Measurements from ENCODE around the gene TET3. TPM values are rescaled to one million over a fixed set of nuclear protein-coding genes. Genes with fewer than 3 reads are reported as not detected.
A peak's percentile ranks its signal among the peaks of the same experiment; 100 is the strongest.

TET3 gene
- total RNA-seq, 5 donors from 2014 or later (not counting 1 experiment from before 2014, with no cell fraction given) = 22.5 to 32.2 (median 26.8) TPM

DNA sequence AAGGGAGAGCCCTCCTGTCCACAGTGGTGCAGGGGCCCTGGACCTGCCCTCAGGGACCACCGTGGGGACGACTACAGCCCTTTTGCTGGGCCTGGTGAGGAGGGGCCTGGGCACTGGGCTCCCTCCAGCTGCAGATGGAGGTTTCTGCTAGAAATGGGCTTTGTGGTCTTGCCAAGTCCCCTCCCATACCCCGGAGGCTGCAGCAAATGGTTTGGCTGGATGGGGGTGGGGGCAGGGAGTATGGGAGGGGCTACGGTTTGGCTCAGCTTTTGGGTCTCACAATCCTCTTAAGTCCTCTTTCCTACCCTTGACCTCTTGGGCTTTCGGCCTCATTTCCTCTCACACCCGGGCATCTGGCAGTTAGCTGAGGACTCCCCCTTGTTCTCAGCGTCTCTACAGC is 21.7 kb downstream of the TET3 start:
- no peak for DNase-seq
- ChIA-PET POLR2A (interaction anchor here in 1 of 2 donors (0.7 kb wide), 1 partner anchor 26 kb away, joined by 4 read pairs; no protein-coding TSS in a partner anchor), CTCF (no interaction called here)
- H3K4me3 ChIP-seq (ENCODE audit: control insufficient read depth in 1 of 2, extremely low read depth in 1 of 2, low read length in 1 of 2) = no peak overlapping the region
- Mint-ChIP-seq H3K27ac (no peak overlapping the region), H3K9me3 (no peaks in the 10 kb centered on the region), H3K36me3 (peaks cover 8% of the 10 kb centered on the region), H3K4me3 (no peak overlapping the region), H3K27me3 (no peaks in the 10 kb centered on the region), H3K4me1 (peaks cover 52 to 57% (median 55%) of the 10 kb centered on the region in 3 donors)
- ATAC-seq (replicated peaks in 1 of 4) = no peak
- H3K4me1 ChIP-seq (ENCODE audit: control insufficient read depth in 1 of 2, extremely low read depth in 1 of 2, insufficient read depth in 2 of 2, low read length in 2 of 2) = peaks cover 0 to 29% of the 10 kb centered on the region in 2 experiments
- no peaks in the 10 kb centered on the region for H3K9me3 ChIP-seq
- H3K27me3 ChIP-seq (replicated peaks in 1 of 2; ENCODE audit: control insufficient read depth in 2 of 2, extremely low read depth in 1 of 2, insufficient read depth in 2 of 2, low read length in 1 of 2) = no peaks in the 10 kb centered on the region
- H3K36me3 ChIP-seq (ENCODE audit: control insufficient read depth in 2 of 2, extremely low read depth in 1 of 2, insufficient read depth in 1 of 2, low read length in 1 of 2) = peaks cover 11 to 30% of the 10 kb centered on the region in 2 donors
- no peak overlapping the region for H3K27ac ChIP-seq (ENCODE audit: low read length)
- 100% methylated on average over 2 of the region's 7 CpGs for WGBS (ENCODE audit: insufficient coverage)

DNA sequence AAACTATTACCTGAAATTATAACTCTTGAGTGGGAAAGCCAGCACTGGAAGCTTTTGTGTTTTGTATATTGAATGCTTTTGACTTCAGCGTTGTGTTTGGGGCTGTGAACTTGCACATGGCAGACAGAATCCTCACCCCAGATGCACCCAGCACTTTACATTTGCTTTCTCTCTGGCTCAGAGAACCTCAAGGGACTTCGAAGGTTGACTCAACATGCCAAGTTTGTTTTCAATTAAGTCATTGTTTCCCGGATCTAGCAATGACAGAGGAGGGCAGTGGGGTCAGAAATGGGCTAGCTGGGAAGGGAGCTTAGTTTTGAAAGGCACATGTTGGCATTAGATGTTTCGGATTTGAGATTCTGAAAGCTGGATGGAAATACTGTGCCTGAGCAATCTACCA is 22.4 kb downstream of the TET3 start:
- CTCF ChIA-PET = no interaction called here
- H3K4me1 ChIP-seq (ENCODE audit: control insufficient read depth in 1 of 2, extremely low read depth in 1 of 2, insufficient read depth in 2 of 2, low read length in 2 of 2) = peaks cover 0 to 23% of the 10 kb centered on the region in 2 experiments
- H3K4me1 Mint-ChIP-seq = peaks cover 49 to 50% (median 50%) of the 10 kb centered on the region in 3 donors
- no peaks in the 10 kb centered on the region for H3K9me3 ChIP-seq
- H3K36me3 ChIP-seq (ENCODE audit: control insufficient read depth in 2 of 2, extremely low read depth in 1 of 2, insufficient read depth in 1 of 2, low read length in 1 of 2) = peaks cover 11 to 30% of the 10 kb centered on the region in 2 donors
- H3K36me3 Mint-ChIP-seq = peaks cover 10% of the 10 kb centered on the region
- ATAC-seq (replicated peaks in 1 of 4) (no peak), DNase-seq (no peak)
- POLR2A ChIA-PET = no interaction called here
- no peak overlapping the region for H3K27ac Mint-ChIP-seq
- no peaks in the 10 kb centered on the region for H3K27me3 ChIP-seq (replicated peaks in 1 of 2; ENCODE audit: control insufficient read depth in 2 of 2, extremely low read depth in 1 of 2, insufficient read depth in 2 of 2, low read length in 1 of 2)
- no peaks in the 10 kb centered on the region for H3K27me3 Mint-ChIP-seq
- WGBS (ENCODE audit: insufficient coverage) = 85% methylated on average over 2 of the region's 4 CpGs
- H3K4me3 Mint-ChIP-seq = no peak overlapping the region
- no peak overlapping the region for H3K4me3 ChIP-seq (ENCODE audit: control insufficient read depth in 1 of 2, extremely low read depth in 1 of 2, low read length in 1 of 2)
- no peak overlapping the region for H3K27ac ChIP-seq (ENCODE audit: low read length)
- no peaks in the 10 kb centered on the region for H3K9me3 Mint-ChIP-seq

DNA sequence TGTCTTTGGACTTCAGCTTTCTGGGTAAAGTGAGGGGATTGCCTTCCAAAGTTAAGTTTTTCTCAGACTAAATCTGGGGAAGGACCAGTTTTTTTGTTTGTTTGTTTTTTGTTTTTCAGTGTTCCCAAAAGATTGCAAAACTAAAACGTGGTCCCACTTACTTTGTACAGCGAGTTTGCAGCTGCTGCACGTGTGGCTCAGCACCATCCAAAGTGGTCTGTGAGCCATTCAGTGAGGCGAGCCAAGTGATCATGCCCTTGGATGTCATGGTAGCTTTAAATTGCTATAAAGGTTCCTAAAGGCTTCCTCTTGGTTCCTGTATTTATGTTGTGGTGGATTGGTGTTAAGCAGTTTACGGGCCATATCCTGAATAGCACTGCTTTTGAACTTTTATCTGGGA is 23.0 kb downstream of the TET3 start:
- CTCF ChIA-PET = interaction anchor here in 1 of 2 donors (0.5 kb wide), 1 partner anchor 140 kb away, joined by 4 read pairs; the partner anchor contains the start of gene BOLA3
- Mint-ChIP-seq H3K27me3 (no peaks in the 10 kb centered on the region), H3K36me3 (peaks cover 10% of the 10 kb centered on the region), H3K9me3 (no peaks in the 10 kb centered on the region), H3K4me3 (no peak overlapping the region), H3K4me1 (peaks cover 53 to 56% (median 54%) of the 10 kb centered on the region in 3 donors), H3K27ac (peak overlapping the region in 1 of 2 donors; percentile 48)
- no peak for DNase-seq
- Histone ChIP-seq H3K27me3 (replicated peaks in 1 of 2; ENCODE audit: control insufficient read depth in 2 of 2, extremely low read depth in 1 of 2, insufficient read depth in 2 of 2, low read length in 1 of 2) (no peaks in the 10 kb centered on the region), H3K9me3 (no peaks in the 10 kb centered on the region), H3K4me3 (ENCODE audit: control insufficient read depth in 1 of 2, extremely low read depth in 1 of 2, low read length in 1 of 2) (no peak overlapping the region), H3K27ac (ENCODE audit: low read length) (no peak overlapping the region), H3K36me3 (ENCODE audit: control insufficient read depth in 2 of 2, extremely low read depth in 1 of 2, insufficient read depth in 1 of 2, low read length in 1 of 2) (peaks cover 11 to 30% of the 10 kb centered on the region in 2 donors), H3K4me1 (ENCODE audit: control insufficient read depth in 1 of 2, extremely low read depth in 1 of 2, insufficient read depth in 2 of 2, low read length in 2 of 2) (peaks cover 0 to 20% of the 10 kb centered on the region in 2 experiments)
- WGBS (ENCODE audit: insufficient coverage) = 100% methylated on average over 3 of the region's 5 CpGs
- POLR2A ChIA-PET = no interaction called here
- ATAC-seq (replicated peaks in 1 of 4) = no peak

DNA sequence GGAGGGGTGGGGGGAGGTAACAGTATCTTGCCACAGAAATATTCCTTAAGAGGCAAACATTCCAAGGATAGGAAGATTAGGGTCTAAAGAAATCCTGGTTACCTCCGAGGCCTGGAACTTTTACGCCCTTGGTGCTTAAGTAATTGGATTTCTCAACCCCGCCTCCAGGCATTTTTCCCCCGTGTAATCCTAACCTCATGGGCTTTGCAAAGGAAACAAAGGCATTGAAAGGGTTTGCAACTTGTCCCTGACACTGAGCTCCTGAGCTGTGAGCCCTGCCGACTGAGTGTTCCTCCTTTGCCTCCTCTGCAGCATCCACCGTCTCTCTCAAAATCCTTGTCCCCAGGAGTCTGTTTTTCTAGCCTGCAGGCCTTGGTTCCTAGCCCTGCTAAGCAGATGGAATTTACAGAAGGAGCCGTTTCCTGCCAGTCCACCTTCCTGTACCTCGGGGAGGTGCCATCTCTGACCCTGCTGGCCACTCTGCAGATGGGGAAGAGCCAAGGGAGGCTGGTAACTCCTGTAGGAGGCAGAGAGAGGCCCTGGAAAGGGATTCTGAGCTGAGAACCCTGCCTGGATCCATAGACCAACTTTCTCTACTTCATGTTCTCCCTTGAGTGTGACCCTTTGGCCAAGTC is 24.2 kb downstream of the TET3 start:
- H3K27ac ChIP-seq (ENCODE audit: low read length) = no peak overlapping the region
- Mint-ChIP-seq H3K36me3 (peaks cover 10% of the 10 kb centered on the region), H3K27ac (no peak overlapping the region), H3K4me3 (no peak overlapping the region), H3K9me3 (no peaks in the 10 kb centered on the region), H3K27me3 (no peaks in the 10 kb centered on the region), H3K4me1 (peaks cover 46 to 67% (median 47%) of the 10 kb centered on the region in 3 donors)
- 87% methylated on average over 6 of the region's 8 CpGs for WGBS (ENCODE audit: insufficient coverage)
- no peak for DNase-seq
- ChIA-PET CTCF (interaction anchor here in 1 of 2 donors (0.6 kb wide), 1 partner anchor 68 kb away, joined by 3 read pairs; no protein-coding TSS in a partner anchor), POLR2A (no interaction called here)
- H3K4me1 ChIP-seq (ENCODE audit: control insufficient read depth in 1 of 2, extremely low read depth in 1 of 2, insufficient read depth in 2 of 2, low read length in 2 of 2) = peaks cover 0 to 10% of the 10 kb centered on the region in 2 experiments
- H3K27me3 ChIP-seq (replicated peaks in 1 of 2; ENCODE audit: control insufficient read depth in 2 of 2, extremely low read depth in 1 of 2, insufficient read depth in 2 of 2, low read length in 1 of 2) = no peaks in the 10 kb centered on the region
- H3K36me3 ChIP-seq (ENCODE audit: control insufficient read depth in 2 of 2, extremely low read depth in 1 of 2, insufficient read depth in 1 of 2, low read length in 1 of 2) = peaks cover 11 to 30% of the 10 kb centered on the region in 2 donors
- no peak overlapping the region for H3K4me3 ChIP-seq (ENCODE audit: control insufficient read depth in 1 of 2, extremely low read depth in 1 of 2, low read length in 1 of 2)
- no peaks in the 10 kb centered on the region for H3K9me3 ChIP-seq
- ATAC-seq (replicated peaks in 1 of 4) = no peak

DNA sequence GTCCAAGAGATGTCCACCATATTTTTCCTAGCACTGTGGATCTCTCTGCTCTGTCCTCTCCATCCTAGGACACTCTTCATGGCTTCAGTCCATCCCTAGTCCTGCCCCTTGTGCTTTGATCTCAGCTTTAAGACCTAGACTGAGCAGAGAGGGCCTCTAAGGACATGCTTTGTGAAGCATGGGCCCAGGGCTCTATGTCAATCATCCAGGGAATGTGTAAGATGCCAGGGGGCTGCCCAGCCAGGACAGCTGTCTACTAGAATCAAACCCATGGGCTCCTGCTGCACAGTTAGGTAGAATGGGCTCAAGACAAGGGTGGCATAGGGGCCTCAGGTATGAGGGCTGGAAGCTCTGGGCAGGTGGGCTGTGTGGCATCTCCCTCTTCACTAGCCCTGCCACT is 24.9 kb downstream of the TET3 start:
- Mint-ChIP-seq H3K27me3 (no peaks in the 10 kb centered on the region), H3K9me3 (no peaks in the 10 kb centered on the region), H3K4me1 (peaks cover 42 to 69% (median 44%) of the 10 kb centered on the region in 3 donors), H3K27ac (no peak overlapping the region), H3K36me3 (peaks cover 10% of the 10 kb centered on the region), H3K4me3 (no peak overlapping the region)
- Histone ChIP-seq H3K36me3 (ENCODE audit: control insufficient read depth in 2 of 2, extremely low read depth in 1 of 2, insufficient read depth in 1 of 2, low read length in 1 of 2) (peaks cover 11 to 30% of the 10 kb centered on the region in 2 donors), H3K27ac (ENCODE audit: low read length) (no peak overlapping the region), H3K27me3 (replicated peaks in 1 of 2; ENCODE audit: control insufficient read depth in 2 of 2, extremely low read depth in 1 of 2, insufficient read depth in 2 of 2, low read length in 1 of 2) (no peaks in the 10 kb centered on the region), H3K4me3 (ENCODE audit: control insufficient read depth in 1 of 2, extremely low read depth in 1 of 2, low read length in 1 of 2) (no peak overlapping the region), H3K4me1 (ENCODE audit: control insufficient read depth in 1 of 2, extremely low read depth in 1 of 2, insufficient read depth in 2 of 2, low read length in 2 of 2) (peaks cover 0 to 4% of the 10 kb centered on the region in 2 experiments), H3K9me3 (no peaks in the 10 kb centered on the region)
- ChIA-PET CTCF (no interaction called here), POLR2A (no interaction called here)
- no peak for DNase-seq
- ATAC-seq (replicated peaks in 1 of 4) = no peak

DNA sequence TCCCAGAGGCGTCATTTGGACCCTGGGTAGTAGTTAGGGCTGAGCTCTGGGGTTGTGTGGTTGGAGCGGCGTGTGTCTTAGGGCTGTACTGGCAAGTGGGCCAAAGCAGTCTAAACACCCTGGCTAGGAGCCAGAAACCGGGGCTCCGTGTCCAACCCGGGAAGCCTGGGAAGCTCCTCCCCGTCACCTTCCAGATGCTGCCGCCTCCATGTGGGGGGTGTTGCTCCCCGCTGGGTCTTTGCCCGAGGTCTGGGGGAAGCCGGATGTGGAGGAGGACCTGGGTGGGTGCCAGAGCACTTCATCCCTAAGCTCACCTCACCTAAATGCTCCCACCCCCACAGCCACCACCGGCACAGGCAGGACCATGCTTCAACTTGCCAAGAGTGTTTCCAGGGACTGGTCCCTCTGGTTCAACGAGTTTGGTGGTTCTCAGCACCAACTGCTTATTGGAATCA is 25.4 kb downstream of the TET3 start:
- no peak for ATAC-seq (replicated peaks in 1 of 4)
- ChIA-PET POLR2A (no interaction called here), CTCF (no interaction called here)
- H3K27ac ChIP-seq (ENCODE audit: low read length) = no peak overlapping the region
- no peaks in the 10 kb centered on the region for H3K27me3 Mint-ChIP-seq
- 97% methylated on average over 5 of the region's 13 CpGs for WGBS (ENCODE audit: insufficient coverage)
- no peak overlapping the region for H3K4me3 Mint-ChIP-seq
- H3K9me3 Mint-ChIP-seq = no peaks in the 10 kb centered on the region
- H3K36me3 ChIP-seq (ENCODE audit: control insufficient read depth in 2 of 2, extremely low read depth in 1 of 2, insufficient read depth in 1 of 2, low read length in 1 of 2) = peaks cover 11 to 26% of the 10 kb centered on the region in 2 donors
- no peaks in the 10 kb centered on the region for H3K27me3 ChIP-seq (replicated peaks in 1 of 2; ENCODE audit: control insufficient read depth in 2 of 2, extremely low read depth in 1 of 2, insufficient read depth in 2 of 2, low read length in 1 of 2)
- H3K36me3 Mint-ChIP-seq = peaks cover 10% of the 10 kb centered on the region
- H3K4me3 ChIP-seq (ENCODE audit: control insufficient read depth in 1 of 2, extremely low read depth in 1 of 2, low read length in 1 of 2) = no peak overlapping the region
- H3K27ac Mint-ChIP-seq = no peak overlapping the region
- peaks cover 36 to 64% (median 43%) of the 10 kb centered on the region in 3 donors for H3K4me1 Mint-ChIP-seq
- peaks cover 0 to 4% of the 10 kb centered on the region in 2 experiments for H3K4me1 ChIP-seq (ENCODE audit: control insufficient read depth in 1 of 2, extremely low read depth in 1 of 2, insufficient read depth in 2 of 2, low read length in 2 of 2)
- no peak for DNase-seq
- H3K9me3 ChIP-seq = no peaks in the 10 kb centered on the region
